A549 (cell line): ENCODE measurements around the gene SSR3.
A peak's percentile ranks its signal among the peaks of the same experiment; 100 is the strongest.

Source experiments
- PHF8 ChIP-seq: fragments of 200-600 bp; sonication (generic); IDR thresholded peaks from 2 replicates; pipeline ENCODE4 v1.6.1; 2016; ENCODE audit warnings: low read depth, mild to moderate bottlenecking, antibody characterized with exemption, moderate library complexity, borderline replicate concordance
- POLR2A ChIP-seq: IDR thresholded peaks from 2 replicates; pipeline ENCODE4 v1.6.1; 2012; ENCODE audit warnings: mild to moderate bottlenecking, low read length
- TF ChIP-seq, protein P1 (sequence below): fragments of 450-650 bp; IDR thresholded peaks from 2 replicates; pipeline ENCODE4 v1.6.1; 2014; ENCODE audit warnings: antibody characterized with exemption
- TF ChIP-seq, protein P2 (sequence below): fragments of >200 bp; sonication (Bioruptor Twin); formaldehyde crosslinking; IDR thresholded peaks from 3 replicates; pipeline ENCODE4 v1.5.1; 2016
- TF ChIP-seq, protein P3 (sequence below): fragments of 150-350 bp; IDR thresholded peaks from 2 replicates; pipeline ENCODE4 v1.6.1; 2014; ENCODE audit warnings: low read depth, mild to moderate bottlenecking, low read length
- TF ChIP-seq, protein P4 (sequence below): fragments of 200-600 bp; sonication (generic); IDR thresholded peaks from 2 replicates; pipeline ENCODE4 v1.6.1; 2016; ENCODE audit warnings: antibody characterized with exemption, mild to moderate bottlenecking, moderate library complexity

DNA sequence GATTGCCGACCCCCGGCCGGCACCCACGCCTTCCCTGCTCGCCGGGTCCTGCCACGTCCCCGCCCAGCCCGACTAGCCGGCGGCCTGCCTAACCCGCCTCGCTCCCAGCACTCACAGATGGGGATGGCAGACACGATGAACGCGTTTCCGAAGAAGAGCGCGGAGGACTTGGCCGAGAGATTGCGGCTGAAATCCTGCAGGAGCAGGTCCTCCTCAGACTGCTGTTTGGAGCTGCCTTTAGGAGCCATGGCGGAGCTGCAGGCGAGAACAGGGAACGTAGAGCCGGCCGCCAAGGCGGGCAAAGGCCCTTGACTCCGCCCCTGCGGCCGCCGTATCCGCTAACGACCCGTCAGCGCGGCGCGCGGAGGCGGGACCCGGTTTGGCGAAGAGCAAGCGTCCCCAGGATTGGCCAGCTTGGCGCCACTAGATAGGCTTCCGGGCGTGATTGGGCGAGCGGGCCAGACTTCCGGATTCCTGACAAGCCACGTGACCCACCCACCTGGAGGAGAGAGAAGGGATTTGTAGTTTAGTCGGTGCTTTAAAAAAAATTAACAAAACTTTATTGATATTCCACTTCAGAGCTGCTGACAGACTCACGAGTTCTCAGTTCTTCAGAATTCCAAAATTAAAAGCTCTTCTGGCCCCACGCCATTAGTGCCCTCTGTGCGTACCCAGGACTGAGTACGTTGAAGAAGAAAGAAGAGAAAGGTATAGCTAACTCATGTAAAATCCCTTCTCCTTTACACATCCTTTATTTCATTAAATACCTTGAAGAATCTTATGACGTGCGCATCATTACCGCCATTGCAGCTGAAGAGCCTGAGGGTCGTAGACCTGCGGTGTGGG, at the start of gene SSR3:
- TF ChIP-seq, protein P1, sequence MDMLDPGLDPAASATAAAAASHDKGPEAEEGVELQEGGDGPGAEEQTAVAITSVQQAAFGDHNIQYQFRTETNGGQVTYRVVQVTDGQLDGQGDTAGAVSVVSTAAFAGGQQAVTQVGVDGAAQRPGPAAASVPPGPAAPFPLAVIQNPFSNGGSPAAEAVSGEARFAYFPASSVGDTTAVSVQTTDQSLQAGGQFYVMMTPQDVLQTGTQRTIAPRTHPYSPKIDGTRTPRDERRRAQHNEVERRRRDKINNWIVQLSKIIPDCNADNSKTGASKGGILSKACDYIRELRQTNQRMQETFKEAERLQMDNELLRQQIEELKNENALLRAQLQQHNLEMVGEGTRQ, result peak; percentile 97
- TF ChIP-seq PHF8, result peak; percentile 65; the same call in 1 of the 2 replicates
- TF ChIP-seq, protein P2, sequence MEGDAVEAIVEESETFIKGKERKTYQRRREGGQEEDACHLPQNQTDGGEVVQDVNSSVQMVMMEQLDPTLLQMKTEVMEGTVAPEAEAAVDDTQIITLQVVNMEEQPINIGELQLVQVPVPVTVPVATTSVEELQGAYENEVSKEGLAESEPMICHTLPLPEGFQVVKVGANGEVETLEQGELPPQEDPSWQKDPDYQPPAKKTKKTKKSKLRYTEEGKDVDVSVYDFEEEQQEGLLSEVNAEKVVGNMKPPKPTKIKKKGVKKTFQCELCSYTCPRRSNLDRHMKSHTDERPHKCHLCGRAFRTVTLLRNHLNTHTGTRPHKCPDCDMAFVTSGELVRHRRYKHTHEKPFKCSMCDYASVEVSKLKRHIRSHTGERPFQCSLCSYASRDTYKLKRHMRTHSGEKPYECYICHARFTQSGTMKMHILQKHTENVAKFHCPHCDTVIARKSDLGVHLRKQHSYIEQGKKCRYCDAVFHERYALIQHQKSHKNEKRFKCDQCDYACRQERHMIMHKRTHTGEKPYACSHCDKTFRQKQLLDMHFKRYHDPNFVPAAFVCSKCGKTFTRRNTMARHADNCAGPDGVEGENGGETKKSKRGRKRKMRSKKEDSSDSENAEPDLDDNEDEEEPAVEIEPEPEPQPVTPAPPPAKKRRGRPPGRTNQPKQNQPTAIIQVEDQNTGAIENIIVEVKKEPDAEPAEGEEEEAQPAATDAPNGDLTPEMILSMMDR, result no peak
- TF ChIP-seq, protein P3, sequence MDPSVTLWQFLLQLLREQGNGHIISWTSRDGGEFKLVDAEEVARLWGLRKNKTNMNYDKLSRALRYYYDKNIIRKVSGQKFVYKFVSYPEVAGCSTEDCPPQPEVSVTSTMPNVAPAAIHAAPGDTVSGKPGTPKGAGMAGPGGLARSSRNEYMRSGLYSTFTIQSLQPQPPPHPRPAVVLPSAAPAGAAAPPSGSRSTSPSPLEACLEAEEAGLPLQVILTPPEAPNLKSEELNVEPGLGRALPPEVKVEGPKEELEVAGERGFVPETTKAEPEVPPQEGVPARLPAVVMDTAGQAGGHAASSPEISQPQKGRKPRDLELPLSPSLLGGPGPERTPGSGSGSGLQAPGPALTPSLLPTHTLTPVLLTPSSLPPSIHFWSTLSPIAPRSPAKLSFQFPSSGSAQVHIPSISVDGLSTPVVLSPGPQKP, result no peak
- peak; percentile 76 for TF ChIP-seq POLR2A
- TF ChIP-seq, protein P4, sequence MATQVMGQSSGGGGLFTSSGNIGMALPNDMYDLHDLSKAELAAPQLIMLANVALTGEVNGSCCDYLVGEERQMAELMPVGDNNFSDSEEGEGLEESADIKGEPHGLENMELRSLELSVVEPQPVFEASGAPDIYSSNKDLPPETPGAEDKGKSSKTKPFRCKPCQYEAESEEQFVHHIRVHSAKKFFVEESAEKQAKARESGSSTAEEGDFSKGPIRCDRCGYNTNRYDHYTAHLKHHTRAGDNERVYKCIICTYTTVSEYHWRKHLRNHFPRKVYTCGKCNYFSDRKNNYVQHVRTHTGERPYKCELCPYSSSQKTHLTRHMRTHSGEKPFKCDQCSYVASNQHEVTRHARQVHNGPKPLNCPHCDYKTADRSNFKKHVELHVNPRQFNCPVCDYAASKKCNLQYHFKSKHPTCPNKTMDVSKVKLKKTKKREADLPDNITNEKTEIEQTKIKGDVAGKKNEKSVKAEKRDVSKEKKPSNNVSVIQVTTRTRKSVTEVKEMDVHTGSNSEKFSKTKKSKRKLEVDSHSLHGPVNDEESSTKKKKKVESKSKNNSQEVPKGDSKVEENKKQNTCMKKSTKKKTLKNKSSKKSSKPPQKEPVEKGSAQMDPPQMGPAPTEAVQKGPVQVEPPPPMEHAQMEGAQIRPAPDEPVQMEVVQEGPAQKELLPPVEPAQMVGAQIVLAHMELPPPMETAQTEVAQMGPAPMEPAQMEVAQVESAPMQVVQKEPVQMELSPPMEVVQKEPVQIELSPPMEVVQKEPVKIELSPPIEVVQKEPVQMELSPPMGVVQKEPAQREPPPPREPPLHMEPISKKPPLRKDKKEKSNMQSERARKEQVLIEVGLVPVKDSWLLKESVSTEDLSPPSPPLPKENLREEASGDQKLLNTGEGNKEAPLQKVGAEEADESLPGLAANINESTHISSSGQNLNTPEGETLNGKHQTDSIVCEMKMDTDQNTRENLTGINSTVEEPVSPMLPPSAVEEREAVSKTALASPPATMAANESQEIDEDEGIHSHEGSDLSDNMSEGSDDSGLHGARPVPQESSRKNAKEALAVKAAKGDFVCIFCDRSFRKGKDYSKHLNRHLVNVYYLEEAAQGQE, result no peak
